Astrocyte (in vitro differentiated cells and primary cell): Measurements from ENCODE around the gene SAMD9L.

ENCODE experiments used
- CTCF ChIP-seq: IDR thresholded peaks from 2 replicates; pipeline ENCODE4 v1.5.1; 2011; ENCODE audit warnings: low read depth, mild to moderate bottlenecking, inconsistent platforms, low read length, moderate library complexity; ENCODE audit not compliant: insufficient read depth
- EZH2 ChIP-seq: IDR thresholded peaks from 2 replicates; pipeline ENCODE4 v1.6.1; 2012; ENCODE audit warnings: mild to moderate bottlenecking, low read length, inconsistent platforms; ENCODE audit not compliant: insufficient read depth

- TF ChIP-seq CTCF (no peak), EZH2 (no peak)
Measured at GRCh38 chr7:93172683-93173082, 24.5 kb upstream of the SAMD9L start.
